ENCODE data around the gene PEX3.

DNA sequence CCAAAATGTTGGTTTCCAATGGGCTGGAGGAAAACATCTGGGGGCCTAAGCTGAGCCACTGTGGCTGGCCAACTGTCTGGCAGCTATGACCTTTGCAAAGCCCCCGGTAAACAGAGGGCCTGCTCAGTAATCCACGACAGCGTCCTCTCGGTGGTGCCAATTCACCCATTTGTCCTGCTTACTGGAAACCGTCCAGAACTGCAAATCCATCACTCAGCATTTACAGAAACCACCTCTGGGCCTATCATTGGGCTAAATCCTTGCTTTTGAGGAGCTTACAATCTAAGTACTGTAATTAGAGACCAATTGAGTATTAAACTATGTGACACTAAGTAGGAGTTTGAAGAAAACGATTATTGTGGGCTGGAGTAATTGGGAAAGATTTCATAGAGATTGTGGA is 31.1 kb upstream of the PEX3 start:
- TF ChIP-seq JUN (CRISPR knock-in tag; IDR thresholded peaks at IDR 0.05) = no peak
- TF ChIP-seq, protein P1, sequence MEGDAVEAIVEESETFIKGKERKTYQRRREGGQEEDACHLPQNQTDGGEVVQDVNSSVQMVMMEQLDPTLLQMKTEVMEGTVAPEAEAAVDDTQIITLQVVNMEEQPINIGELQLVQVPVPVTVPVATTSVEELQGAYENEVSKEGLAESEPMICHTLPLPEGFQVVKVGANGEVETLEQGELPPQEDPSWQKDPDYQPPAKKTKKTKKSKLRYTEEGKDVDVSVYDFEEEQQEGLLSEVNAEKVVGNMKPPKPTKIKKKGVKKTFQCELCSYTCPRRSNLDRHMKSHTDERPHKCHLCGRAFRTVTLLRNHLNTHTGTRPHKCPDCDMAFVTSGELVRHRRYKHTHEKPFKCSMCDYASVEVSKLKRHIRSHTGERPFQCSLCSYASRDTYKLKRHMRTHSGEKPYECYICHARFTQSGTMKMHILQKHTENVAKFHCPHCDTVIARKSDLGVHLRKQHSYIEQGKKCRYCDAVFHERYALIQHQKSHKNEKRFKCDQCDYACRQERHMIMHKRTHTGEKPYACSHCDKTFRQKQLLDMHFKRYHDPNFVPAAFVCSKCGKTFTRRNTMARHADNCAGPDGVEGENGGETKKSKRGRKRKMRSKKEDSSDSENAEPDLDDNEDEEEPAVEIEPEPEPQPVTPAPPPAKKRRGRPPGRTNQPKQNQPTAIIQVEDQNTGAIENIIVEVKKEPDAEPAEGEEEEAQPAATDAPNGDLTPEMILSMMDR (IDR thresholded peaks at IDR 0.05) = no peak
- TF ChIP-seq, protein P2, sequence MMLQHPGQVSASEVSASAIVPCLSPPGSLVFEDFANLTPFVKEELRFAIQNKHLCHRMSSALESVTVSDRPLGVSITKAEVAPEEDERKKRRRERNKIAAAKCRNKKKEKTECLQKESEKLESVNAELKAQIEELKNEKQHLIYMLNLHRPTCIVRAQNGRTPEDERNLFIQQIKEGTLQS (CRISPR knock-in tag; conservative IDR thresholded peaks at IDR 0.05) = no peak
- TF ChIP-seq, protein P3, sequence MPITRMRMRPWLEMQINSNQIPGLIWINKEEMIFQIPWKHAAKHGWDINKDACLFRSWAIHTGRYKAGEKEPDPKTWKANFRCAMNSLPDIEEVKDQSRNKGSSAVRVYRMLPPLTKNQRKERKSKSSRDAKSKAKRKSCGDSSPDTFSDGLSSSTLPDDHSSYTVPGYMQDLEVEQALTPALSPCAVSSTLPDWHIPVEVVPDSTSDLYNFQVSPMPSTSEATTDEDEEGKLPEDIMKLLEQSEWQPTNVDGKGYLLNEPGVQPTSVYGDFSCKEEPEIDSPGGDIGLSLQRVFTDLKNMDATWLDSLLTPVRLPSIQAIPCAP (CRISPR knock-in tag; IDR thresholded peaks at IDR 0.05) = no peak

Measured in WTC11 (cell line).